GM19467 (cell line): ENCODE results near the gene TTLL5.

ENCODE experiments used
- ATAC-seq: cut with Tn5 transposase; IDR thresholded peaks from one replicate; pipeline ENCODE4 v1.9.1; 2021; ENCODE audit warnings: mild to moderate bottlenecking, moderate library complexity; ENCODE audit not compliant: unreplicated experiment

Gene TTLL5

GRCh38 chr14:75941030-75941429, 280.0 kb downstream of the TTLL5 start:
- no peak for ATAC-seq

GRCh38 chr14:75944607-75945241, 283.7 kb downstream of the TTLL5 start:
- no peak for ATAC-seq

GRCh38 chr14:75946785-75947184, 285.7 kb downstream of the TTLL5 start:
- no peak for ATAC-seq

GRCh38 chr14:75952489-75952888, 291.4 kb downstream of the TTLL5 start:
- ATAC-seq = no peak

GRCh38 chr14:75959031-75959430, 298.0 kb downstream of the TTLL5 start:
- no peak for ATAC-seq

GRCh38 chr14:75960231-75960630, 299.2 kb downstream of the TTLL5 start:
- ATAC-seq = peak; percentile 69

GRCh38 chr14:75961662-75962061, 300.6 kb downstream of the TTLL5 start:
- no peak for ATAC-seq

GRCh38 chr14:75967866-75968265, 306.8 kb downstream of the TTLL5 start:
- ATAC-seq = no peak

GRCh38 chr14:75968456-75968855, 307.4 kb downstream of the TTLL5 start:
- no peak for ATAC-seq

GRCh38 chr14:75969126-75969525, 308.1 kb downstream of the TTLL5 start:
- no peak for ATAC-seq

GRCh38 chr14:75969891-75970290, 308.8 kb downstream of the TTLL5 start:
- no peak for ATAC-seq

GRCh38 chr14:75970989-75971388, 309.9 kb downstream of the TTLL5 start:
- ATAC-seq = no peak

GRCh38 chr14:75971509-75971908, 310.5 kb downstream of the TTLL5 start:
- no peak for ATAC-seq

GRCh38 chr14:75972801-75973421, 311.9 kb downstream of the TTLL5 start:
- no peak for ATAC-seq

GRCh38 chr14:75976826-75977581, 316.0 kb downstream of the TTLL5 start:
- ATAC-seq = no peak

GRCh38 chr14:75977582-75977943, 316.5 kb downstream of the TTLL5 start:
- no peak for ATAC-seq

GRCh38 chr14:75978249-75978731, 317.2 kb downstream of the TTLL5 start:
- no peak for ATAC-seq

- ATAC-seq = no peak
These were observed 318.1 kb downstream of the TTLL5 start for GRCh38 chr14:75979071-75979571.

- no peak for ATAC-seq
These were observed 318.9 kb downstream of the TTLL5 start for GRCh38 chr14:75979648-75980565.

GRCh38 chr14:75980856-75981255, 319.8 kb downstream of the TTLL5 start:
- ATAC-seq = no peak
